GM19324 (cell line): Measurements from ENCODE around the gene HIVEP3.

Source experiments
- ATAC-seq: cut with Tn5 transposase; IDR thresholded peaks from one replicate; pipeline ENCODE4 v1.9.1; 2021; ENCODE audit warnings: mild to moderate bottlenecking, moderate library complexity; ENCODE audit not compliant: unreplicated experiment, low FRiP score

The HIVEP3 gene

DNA sequence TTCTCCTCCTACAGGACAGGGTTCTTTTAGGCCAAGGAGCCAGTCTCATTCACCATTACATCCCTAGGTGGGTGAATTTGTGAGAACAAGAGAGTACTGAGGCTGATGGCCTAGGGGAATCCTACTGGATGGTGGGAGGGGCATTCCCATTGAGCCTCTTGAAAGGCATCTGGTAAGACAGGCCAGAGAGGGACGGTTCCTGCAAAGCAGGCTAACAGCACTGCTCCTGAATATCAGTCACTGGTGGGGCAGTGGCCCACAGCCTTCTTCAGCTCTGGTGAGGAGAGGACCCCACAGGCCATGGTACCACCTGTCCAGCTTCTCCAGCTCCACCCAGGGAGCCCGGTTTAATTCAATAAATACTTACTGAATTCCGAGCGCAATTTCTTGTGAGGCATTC, 308.4 kb downstream of the HIVEP3 start:
- ATAC-seq: no peak

GRCh38 chr1:41609166-41609883, 309.4 kb downstream of the HIVEP3 start:
- ATAC-seq: no peak

DNA sequence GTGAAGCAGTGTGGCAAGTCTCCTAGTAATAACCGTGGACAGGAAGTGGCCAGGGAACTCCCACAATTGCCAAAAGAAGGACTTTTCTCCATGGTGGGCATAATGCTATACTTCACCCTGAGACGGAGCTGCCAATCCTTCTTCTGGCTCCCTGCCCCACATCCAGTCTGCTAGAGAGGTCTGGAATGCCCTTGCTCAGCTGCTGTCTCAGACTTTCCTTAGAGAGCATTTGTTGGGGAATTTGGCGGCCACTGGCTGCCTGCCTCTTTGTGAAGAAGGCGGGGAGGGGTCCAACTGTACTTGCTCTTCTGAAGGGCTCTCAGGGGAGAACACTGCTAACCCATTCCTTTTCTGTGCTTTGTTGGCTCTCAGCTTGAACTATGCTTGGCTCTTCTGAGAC, 310.5 kb downstream of the HIVEP3 start:
- no peak for ATAC-seq

DNA sequence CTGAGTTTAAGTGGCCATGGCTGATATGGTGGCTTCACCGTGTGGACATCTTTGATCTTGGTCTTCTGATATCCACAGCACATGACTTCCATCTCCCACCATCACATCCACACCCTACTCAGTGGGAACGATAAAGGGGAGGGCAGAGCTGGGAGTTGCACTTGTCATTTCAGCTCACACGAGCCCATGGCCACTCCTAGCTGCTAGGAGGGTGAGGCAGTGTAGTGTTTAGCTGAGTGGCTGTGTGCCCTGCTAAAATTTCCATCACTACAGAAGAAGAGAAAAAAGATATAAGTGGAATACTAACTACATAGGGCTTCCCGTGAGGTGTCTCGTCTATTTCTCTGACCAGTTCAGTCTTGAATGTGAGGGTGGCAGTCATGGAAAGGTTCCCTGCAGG, 310.9 kb downstream of the HIVEP3 start:
- ATAC-seq: no peak

DNA sequence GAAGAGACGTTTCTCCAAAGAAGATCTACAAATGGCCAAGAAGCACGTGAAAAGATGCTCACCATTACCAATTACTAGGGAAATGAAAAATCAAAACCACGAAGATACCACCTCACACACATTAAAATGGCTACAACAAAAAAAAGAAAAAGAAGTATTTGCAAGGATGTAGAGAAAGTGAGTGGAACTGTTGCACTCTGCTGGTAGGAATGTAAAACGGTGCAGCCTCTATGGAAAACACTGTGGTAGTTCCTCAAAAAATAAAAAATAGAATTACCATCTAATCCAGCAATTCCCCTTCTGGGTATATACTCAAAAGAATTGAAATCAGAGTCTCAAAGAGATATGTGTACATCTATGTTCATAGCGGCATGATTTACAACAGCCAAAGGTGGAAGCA, 318.8 kb downstream of the HIVEP3 start:
- ATAC-seq: no peak

- ATAC-seq: no peak
Observed at GRCh38 chr1:41598325-41598724, 320.4 kb downstream of the HIVEP3 start.

DNA sequence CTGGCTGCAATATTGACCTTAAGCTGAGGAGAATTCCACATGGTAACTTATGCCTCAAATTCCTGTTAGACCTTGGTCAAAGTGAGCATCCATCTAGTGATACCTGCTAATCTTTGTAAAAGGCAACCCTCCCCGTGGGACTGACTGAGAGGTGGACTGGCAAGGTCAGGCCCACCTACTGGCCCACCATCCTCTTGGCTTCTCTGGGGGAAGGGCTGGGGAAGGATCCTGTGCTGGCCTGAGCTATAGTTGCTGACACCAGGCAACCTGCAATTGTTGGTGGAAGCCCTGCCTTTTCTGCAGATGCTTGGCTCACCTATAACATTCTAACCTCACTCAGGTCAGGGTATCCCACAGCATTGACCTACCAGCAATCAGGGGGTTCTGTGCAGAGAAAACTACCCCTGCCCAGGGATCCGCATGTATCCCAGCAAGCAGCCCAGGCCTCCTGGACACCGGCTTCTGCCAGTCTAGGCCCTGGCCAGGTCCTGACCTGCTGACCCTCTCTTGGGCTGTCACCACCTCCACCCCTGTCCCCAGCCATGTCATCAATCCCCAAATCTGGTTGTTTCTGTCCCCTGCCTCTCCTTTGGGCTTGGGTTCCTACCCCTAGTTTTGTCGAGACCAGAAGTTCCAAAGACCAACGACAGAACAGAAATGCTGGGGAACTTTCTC, 326.1 kb downstream of the HIVEP3 start:
- no peak for ATAC-seq

- ATAC-seq: no peak
Observed at GRCh38 chr1:41591891-41592290, 326.8 kb downstream of the HIVEP3 start.

DNA sequence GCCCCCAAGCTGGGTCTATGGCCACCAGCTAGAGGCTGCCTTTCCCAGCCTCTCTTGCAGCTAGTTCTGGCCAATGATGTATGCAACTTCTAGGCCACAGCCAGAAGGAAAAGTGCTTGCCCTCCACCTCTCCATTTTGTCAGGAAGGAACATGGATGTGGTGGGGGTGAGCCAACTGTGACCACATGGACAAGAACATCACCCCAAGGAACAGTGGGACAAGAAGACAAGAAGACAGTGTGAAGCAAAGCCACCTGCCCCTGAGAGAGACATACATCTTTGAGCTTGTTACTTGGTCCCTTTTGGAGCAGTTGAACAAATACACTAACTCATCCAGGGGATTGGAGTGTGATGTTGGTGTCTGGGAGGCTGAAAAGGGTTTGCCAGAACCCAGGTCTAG, 328.4 kb downstream of the HIVEP3 start:
- ATAC-seq: no peak

GRCh38 chr1:41589395-41589794, 329.3 kb downstream of the HIVEP3 start:
- no peak for ATAC-seq

- no peak for ATAC-seq
Observed at GRCh38 chr1:41588334-41588875, 330.3 kb downstream of the HIVEP3 start.

DNA sequence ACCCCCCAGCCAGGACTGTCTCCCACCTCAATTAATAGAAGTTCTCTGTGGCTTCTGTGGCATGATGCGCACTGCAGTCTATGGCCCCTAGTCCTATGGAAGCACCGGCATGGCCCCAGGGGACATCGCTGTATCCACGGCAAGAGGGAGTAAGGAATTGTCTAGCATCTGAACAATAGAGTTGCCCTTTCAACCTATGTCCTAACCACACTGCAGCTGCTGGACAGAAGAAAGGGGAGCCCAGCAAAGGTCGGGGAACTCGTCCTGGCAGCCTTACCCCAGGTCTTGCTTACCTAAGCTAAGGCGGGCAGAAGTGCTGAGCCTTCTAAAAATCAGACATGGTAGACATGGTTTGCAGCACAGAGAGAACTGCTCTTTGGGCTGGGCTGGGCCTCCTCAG, 330.9 kb downstream of the HIVEP3 start:
- ATAC-seq: no peak

DNA sequence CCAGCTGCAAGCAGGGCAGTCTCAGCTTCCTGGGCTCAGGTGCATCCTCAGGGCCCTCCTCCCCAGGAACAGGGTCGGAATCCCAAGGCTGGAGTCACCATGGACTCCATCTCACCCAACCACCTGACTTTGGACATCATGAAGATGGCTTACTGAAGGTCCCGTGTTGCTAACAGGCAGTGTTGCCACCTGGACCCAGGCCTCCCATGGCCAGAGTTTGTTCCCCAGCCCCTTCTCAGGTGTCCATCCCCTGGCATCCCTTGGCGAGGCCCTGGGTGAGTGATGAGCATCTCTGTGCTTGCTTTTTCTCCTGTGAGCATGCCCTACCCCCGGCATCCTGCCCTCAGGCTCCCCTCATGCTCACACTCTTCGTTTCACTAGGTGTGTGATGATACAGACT, 332.5 kb downstream of the HIVEP3 start:
- no peak for ATAC-seq

- no peak for ATAC-seq
Observed at GRCh38 chr1:41583658-41584547, 334.8 kb downstream of the HIVEP3 start.

DNA sequence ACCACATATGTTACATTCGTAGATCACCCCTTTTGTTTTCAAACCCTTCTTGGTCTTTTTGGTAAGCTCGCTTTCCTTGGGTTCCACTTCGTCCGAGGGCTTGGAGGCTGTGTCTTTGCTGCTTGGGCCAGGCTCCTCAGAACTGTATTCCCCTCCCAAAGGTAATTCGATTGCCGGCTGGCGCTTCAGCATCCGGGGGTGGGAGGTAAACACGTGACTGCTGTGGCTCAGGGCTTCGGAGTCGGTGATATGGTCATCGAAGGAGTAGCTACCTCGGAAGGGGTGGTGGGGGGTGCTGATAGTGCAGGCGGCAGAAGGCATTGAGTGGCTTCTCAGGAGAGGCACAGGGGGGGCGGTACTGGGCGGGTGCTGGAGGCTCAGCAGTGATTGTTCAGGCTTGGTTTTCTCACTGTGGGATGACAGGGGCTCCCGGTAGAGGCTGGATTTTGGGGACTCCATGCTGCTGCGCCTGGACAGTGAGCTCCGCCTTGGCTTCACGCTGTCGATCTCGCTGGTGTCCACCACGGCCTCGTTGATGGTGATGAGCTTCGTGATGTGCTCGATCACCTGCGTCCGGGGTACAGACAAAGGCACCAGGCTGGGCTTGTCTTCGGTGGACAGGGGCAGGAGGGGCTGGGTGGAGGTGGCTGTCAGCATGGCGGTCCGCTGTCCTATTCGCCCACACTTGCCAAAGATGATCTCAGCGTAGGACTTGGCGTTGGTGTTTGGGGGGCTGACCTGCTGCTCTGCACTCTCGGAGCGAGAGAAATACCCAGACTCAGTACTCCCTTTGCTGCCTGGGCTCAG, 335.7 kb downstream of the HIVEP3 start:
- ATAC-seq: no peak

GRCh38 chr1:41582351-41582750, 336.4 kb downstream of the HIVEP3 start:
- ATAC-seq: no peak

DNA sequence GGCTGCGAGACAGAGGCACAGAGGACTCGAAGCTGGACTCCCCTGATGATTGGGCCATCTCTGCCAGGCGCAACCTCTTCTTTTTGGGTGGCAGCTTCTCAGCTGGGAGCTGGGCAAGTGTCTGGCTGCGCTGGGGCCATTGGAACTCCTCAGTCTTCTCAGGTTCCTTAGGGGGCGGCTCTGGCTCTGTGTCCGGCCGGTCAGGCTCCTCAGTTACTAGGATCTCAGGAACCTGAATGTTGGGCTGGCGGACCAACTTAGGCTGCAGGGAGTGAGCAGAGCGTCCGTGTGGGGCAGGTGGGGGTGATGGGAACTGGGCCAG, 336.8 kb downstream of the HIVEP3 start:
- ATAC-seq: no peak

GRCh38 chr1:41581216-41582003, 337.3 kb downstream of the HIVEP3 start:
- ATAC-seq: no peak

DNA sequence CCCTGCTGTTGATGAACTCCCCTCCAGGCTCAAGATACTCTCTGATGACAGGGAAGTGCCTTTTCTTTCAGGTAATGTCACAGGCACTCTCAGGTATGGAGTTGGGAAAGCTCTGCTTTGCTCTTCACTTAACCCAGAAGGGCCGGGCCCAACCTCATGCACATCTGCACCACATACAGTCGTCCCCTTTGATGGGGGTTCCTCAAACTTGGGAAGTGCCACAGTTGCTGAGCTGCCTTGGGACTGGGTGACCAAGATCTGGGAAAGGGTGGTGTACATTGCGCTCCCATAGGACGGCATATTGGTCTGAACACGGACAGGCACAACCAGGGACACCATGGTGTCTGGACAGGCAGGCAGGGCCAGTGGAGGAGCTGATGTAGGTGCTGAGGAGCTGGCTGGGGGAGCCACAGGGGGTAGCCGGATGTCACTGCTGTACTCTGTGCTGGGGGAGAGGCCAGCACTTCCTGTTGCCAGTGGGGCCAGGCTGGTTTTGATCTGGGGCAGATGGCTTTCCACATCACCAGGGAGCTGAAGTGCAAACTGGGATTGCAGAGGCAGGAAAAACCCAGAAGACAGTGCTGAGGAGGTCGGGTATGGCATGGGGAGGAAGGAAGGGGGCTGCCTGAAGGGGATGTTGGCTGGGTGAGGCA, 338.1 kb downstream of the HIVEP3 start:
- no peak for ATAC-seq
